ENCODE measurements around the gene PANK4.

Gene PANK4

GRCh38 chr1:2558420-2558819 lies 32.0 kb upstream of the PANK4 start:
- ChIA-PET CTCF (interaction anchor here (1.5 kb wide), 1 partner anchor 36 kb away, joined by 3 read pairs; no protein-coding TSS in a partner anchor), POLR2A (interaction anchor here (2.0 kb wide), 1 partner anchor 28 kb away, joined by 5 read pairs; the partner anchor contains the start of gene PRXL2B)
- no peak for DNase-seq
- peaks cover 0 to 52% (median 44%) of the 10 kb centered on the region in 4 experiments for H3K4me1 ChIP-seq (ENCODE audit: control extremely low read depth in 1 of 4, control insufficient read depth in 4 of 4, insufficient read depth in 4 of 4, low read length in 3 of 4)
- H3K4me3 ChIP-seq (ENCODE audit: control insufficient read depth in 1 of 7, extremely low read depth in 1 of 7, insufficient read depth in 4 of 7, low read depth in 2 of 7, low read length in 6 of 7), result no peak overlapping the region
- no peaks in the 10 kb centered on the region for H3K9me3 ChIP-seq (ENCODE audit: control extremely low read depth in 1 of 5, control insufficient read depth in 4 of 5, insufficient read depth in 2 of 5, low read depth in 1 of 5, low read length in 4 of 5)
- no peaks in the 10 kb centered on the region for H3K27me3 ChIP-seq (replicated peaks in 2 of 5; ENCODE audit: control insufficient read depth in 4 of 5, insufficient read depth in 5 of 5, low read length in 4 of 5)
- H3K27ac ChIP-seq (ENCODE audit: insufficient read depth in 1 of 2, low read depth in 1 of 2, low read length in 2 of 2, poor library complexity in 1 of 2, severe bottlenecking in 2 of 2), result no peak overlapping the region
- WGBS (ENCODE audit: insufficient coverage), result 100% methylated on average over 10 of the region's 12 CpGs
- peaks cover 0 to 45% (median 20%) of the 10 kb centered on the region in 4 experiments for H3K36me3 ChIP-seq (ENCODE audit: control insufficient read depth in 4 of 4, insufficient read depth in 4 of 4, low read length in 3 of 4)

- CTCF ChIA-PET, result interaction anchor here (0.6 to 1.6 kb wide), 3 partner anchors 11 to 37 kb away, joined by 3 to 5 read pairs (median 3); no protein-coding TSS in a partner anchor
- Histone ChIP-seq H3K36me3 (ENCODE audit: control insufficient read depth in 4 of 4, insufficient read depth in 4 of 4, low read length in 3 of 4) (peaks cover 0 to 39% (median 18%) of the 10 kb centered on the region in 4 experiments), H3K27me3 (replicated peaks in 2 of 5; ENCODE audit: control insufficient read depth in 4 of 5, insufficient read depth in 5 of 5, low read length in 4 of 5) (no peaks in the 10 kb centered on the region), H3K9me3 (ENCODE audit: control extremely low read depth in 1 of 5, control insufficient read depth in 4 of 5, insufficient read depth in 2 of 5, low read depth in 1 of 5, low read length in 4 of 5) (no peaks in the 10 kb centered on the region), H3K4me1 (ENCODE audit: control extremely low read depth in 1 of 4, control insufficient read depth in 4 of 4, insufficient read depth in 4 of 4, low read length in 3 of 4) (peaks cover 0 to 52% (median 44%) of the 10 kb centered on the region in 4 experiments), H3K27ac (ENCODE audit: insufficient read depth in 1 of 2, low read depth in 1 of 2, low read length in 2 of 2, poor library complexity in 1 of 2, severe bottlenecking in 2 of 2) (no peak overlapping the region), H3K4me3 (ENCODE audit: control insufficient read depth in 1 of 7, extremely low read depth in 1 of 7, insufficient read depth in 4 of 7, low read depth in 2 of 7, low read length in 6 of 7) (peak overlapping the region in 5 of 7 experiments; percentile 76 to 89 (median 82))
- DNase-seq, result no peak
- POLR2A ChIA-PET, result interaction anchor here (2.0 to 3.3 kb wide), 2 partner anchors 28 kb away, joined by 5 to 51 read pairs; partner anchors contain the start of gene PRXL2B
- WGBS (ENCODE audit: insufficient coverage), result 89% methylated on average over 22 of the region's 30 CpGs
These were observed 31.3 kb upstream of the PANK4 start for GRCh38 chr1:2557482-2558400.

- no peaks in the 10 kb centered on the region for H3K9me3 ChIP-seq (ENCODE audit: control extremely low read depth in 1 of 5, control insufficient read depth in 4 of 5, insufficient read depth in 2 of 5, low read depth in 1 of 5, low read length in 4 of 5)
- H3K4me1 ChIP-seq (ENCODE audit: control extremely low read depth in 1 of 4, control insufficient read depth in 4 of 4, insufficient read depth in 4 of 4, low read length in 3 of 4), result peaks cover 0 to 52% (median 44%) of the 10 kb centered on the region in 4 experiments
- POLR2A ChIA-PET, result interaction anchor here (1.2 to 3.3 kb wide), 4 partner anchors 21 to 256 kb away, joined by 3 to 51 read pairs (median 8); partner anchors contain the start of gene PRXL2B
- peak overlapping the region; percentile 72 to 89 for H3K27ac ChIP-seq (ENCODE audit: insufficient read depth in 1 of 2, low read depth in 1 of 2, low read length in 2 of 2, poor library complexity in 1 of 2, severe bottlenecking in 2 of 2)
- DNase-seq, result peak in 1 of 3 donors; percentile 38
- peak overlapping the region; percentile 37 to 89 (median 80) for H3K4me3 ChIP-seq (ENCODE audit: control insufficient read depth in 1 of 7, extremely low read depth in 1 of 7, insufficient read depth in 4 of 7, low read depth in 2 of 7, low read length in 6 of 7)
- WGBS (ENCODE audit: insufficient coverage), result 10% methylated on average over 19 of the region's 24 CpGs
- no peaks in the 10 kb centered on the region for H3K27me3 ChIP-seq (replicated peaks in 2 of 5; ENCODE audit: control insufficient read depth in 4 of 5, insufficient read depth in 5 of 5, low read length in 4 of 5)
- H3K36me3 ChIP-seq (ENCODE audit: control insufficient read depth in 4 of 4, insufficient read depth in 4 of 4, low read length in 3 of 4), result peaks cover 0 to 31% (median 15%) of the 10 kb centered on the region in 4 experiments
- CTCF ChIA-PET, result interaction anchor here (1.1 to 2.5 kb wide), 8 partner anchors 10 to 123 kb away, joined by 3 to 30 read pairs (median 4); no protein-coding TSS in a partner anchor
These were observed 30.5 kb upstream of the PANK4 start for GRCh38 chr1:2556678-2557481.

DNA sequence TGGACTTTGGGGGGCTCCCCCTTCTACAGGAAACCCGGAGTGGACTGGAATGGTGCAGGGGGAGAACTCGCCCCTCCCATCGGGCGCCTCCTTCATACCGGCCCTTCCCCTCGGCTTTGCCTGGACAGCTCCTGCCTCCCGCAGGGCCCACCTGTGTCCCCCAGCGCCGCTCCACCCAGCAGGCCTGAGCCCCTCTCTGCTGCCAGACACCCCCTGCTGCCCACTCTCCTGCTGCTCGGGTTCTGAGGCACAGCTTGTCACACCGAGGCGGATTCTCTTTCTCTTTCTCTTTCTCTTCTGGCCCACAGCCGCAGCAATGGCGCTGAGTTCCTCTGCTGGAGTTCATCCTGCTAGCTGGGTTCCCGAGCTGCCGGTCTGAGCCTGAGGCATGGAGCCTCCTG lies 29.9 kb upstream of the PANK4 start, which contains the start of gene TNFRSF14:
Gene TNFRSF14 (plus strand): TSS at position 95 of the 401 bp plus-strand sequence. CDS start 294 bp downstream, at position 389.
- peaks cover 0 to 25% (median 15%) of the 10 kb centered on the region in 4 experiments for H3K36me3 ChIP-seq (ENCODE audit: control insufficient read depth in 4 of 4, insufficient read depth in 4 of 4, low read length in 3 of 4)
- H3K27me3 ChIP-seq (replicated peaks in 2 of 5; ENCODE audit: control insufficient read depth in 4 of 5, insufficient read depth in 5 of 5, low read length in 4 of 5), result no peaks in the 10 kb centered on the region
- H3K4me3 ChIP-seq (ENCODE audit: control insufficient read depth in 1 of 7, extremely low read depth in 1 of 7, insufficient read depth in 4 of 7, low read depth in 2 of 7, low read length in 6 of 7), result peak within 1 kb of the TSS; percentile 37 to 89 (median 80)
- H3K27ac ChIP-seq (ENCODE audit: insufficient read depth in 1 of 2, low read depth in 1 of 2, low read length in 2 of 2, poor library complexity in 1 of 2, severe bottlenecking in 2 of 2), result peak within 1 kb of the TSS; percentile 72 to 89
- H3K9me3 ChIP-seq (ENCODE audit: control extremely low read depth in 1 of 5, control insufficient read depth in 4 of 5, insufficient read depth in 2 of 5, low read depth in 1 of 5, low read length in 4 of 5), result no peaks in the 10 kb centered on the region
- ChIA-PET CTCF (interaction anchor here (0.5 to 2.5 kb wide), 11 partner anchors 9 to 122 kb away, joined by 3 to 30 read pairs (median 3); partner anchors contain the start of gene PANK4), POLR2A (interaction anchor here (0.6 to 3.3 kb wide), 8 partner anchors 9 to 255 kb away, joined by 3 to 51 read pairs (median 3); partner anchors contain the start of gene PRXL2B)
- 0% methylated on average over 13 of the region's 16 CpGs for WGBS (ENCODE audit: insufficient coverage)
- peaks cover 0 to 52% (median 44%) of the 10 kb centered on the region in 4 experiments for H3K4me1 ChIP-seq (ENCODE audit: control extremely low read depth in 1 of 4, control insufficient read depth in 4 of 4, insufficient read depth in 4 of 4, low read length in 3 of 4)
- peak; percentile 81 to 95 (median 92) for DNase-seq

GRCh38 chr1:2555634-2556276 lies 29.4 kb upstream of the PANK4 start:
- Histone ChIP-seq H3K4me1 (ENCODE audit: control extremely low read depth in 1 of 4, control insufficient read depth in 4 of 4, insufficient read depth in 4 of 4, low read length in 3 of 4) (peaks cover 0 to 49% (median 44%) of the 10 kb centered on the region in 4 experiments), H3K27me3 (replicated peaks in 2 of 5; ENCODE audit: control insufficient read depth in 4 of 5, insufficient read depth in 5 of 5, low read length in 4 of 5) (no peaks in the 10 kb centered on the region), H3K36me3 (ENCODE audit: control insufficient read depth in 4 of 4, insufficient read depth in 4 of 4, low read length in 3 of 4) (peaks cover 0 to 21% (median 13%) of the 10 kb centered on the region in 4 experiments), H3K4me3 (ENCODE audit: control insufficient read depth in 1 of 7, extremely low read depth in 1 of 7, insufficient read depth in 4 of 7, low read depth in 2 of 7, low read length in 6 of 7) (peak overlapping the region; percentile 37 to 89 (median 80)), H3K27ac (ENCODE audit: insufficient read depth in 1 of 2, low read depth in 1 of 2, low read length in 2 of 2, poor library complexity in 1 of 2, severe bottlenecking in 2 of 2) (peak overlapping the region; percentile 72 to 89), H3K9me3 (ENCODE audit: control extremely low read depth in 1 of 5, control insufficient read depth in 4 of 5, insufficient read depth in 2 of 5, low read depth in 1 of 5, low read length in 4 of 5) (no peaks in the 10 kb centered on the region)
- 0% methylated on average over 23 of the region's 26 CpGs for WGBS (ENCODE audit: insufficient coverage)
- CTCF ChIA-PET, result interaction anchor here (0.5 to 2.5 kb wide), 12 partner anchors 9 to 140 kb away, joined by 3 to 30 read pairs (median 3); partner anchors contain the start of gene PANK4
- DNase-seq, result peak; percentile 88 to 97 (median 95)
- POLR2A ChIA-PET, result interaction anchor here (0.6 to 3.3 kb wide), 8 partner anchors 8 to 255 kb away, joined by 3 to 51 read pairs (median 3); partner anchors contain the start of gene PRXL2B
